Amygdala (tissue), 56 donors: ENCODE results near the gene STIM2.
A peak's percentile ranks its signal among the peaks of the same experiment; 100 is the strongest.
"Not testable (repeated sequence)": the region's sequence is repeated elsewhere in the genome, so short reads cannot be mapped to it uniquely, and the experiment has no call there.

Source experiments
- DNase-seq, 56 donors: peaks; one replicate each; lab custom pipeline; 2025; lab: John Stamatoyannopoulos, UW

Gene STIM2

DNA sequence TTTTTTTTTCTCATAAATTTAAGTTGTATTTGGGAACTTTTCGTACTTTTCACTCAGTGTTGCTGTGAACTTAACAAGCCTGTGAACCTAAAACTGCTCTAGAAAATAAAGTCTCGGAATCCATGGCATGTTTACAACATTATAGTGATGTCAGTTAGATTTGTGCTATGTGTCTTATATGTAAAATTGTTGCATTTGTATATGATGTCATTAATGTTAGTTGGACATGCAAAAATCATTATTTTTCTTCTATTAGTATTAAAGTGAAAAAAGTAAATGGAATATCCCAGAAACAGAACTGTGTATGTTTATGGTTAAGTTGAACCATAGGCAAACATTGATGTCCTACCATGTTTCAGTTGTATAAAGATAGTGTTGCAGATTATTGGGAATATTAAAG is 85.2 kb downstream of the STIM2 start:
- no peak for DNase-seq

GRCh38 chr4:26947318-26947717 is 86.7 kb downstream of the STIM2 start:
- no peak for DNase-seq

GRCh38 chr4:26950446-26950845 is 89.8 kb downstream of the STIM2 start:
- DNase-seq, result no peak

DNA sequence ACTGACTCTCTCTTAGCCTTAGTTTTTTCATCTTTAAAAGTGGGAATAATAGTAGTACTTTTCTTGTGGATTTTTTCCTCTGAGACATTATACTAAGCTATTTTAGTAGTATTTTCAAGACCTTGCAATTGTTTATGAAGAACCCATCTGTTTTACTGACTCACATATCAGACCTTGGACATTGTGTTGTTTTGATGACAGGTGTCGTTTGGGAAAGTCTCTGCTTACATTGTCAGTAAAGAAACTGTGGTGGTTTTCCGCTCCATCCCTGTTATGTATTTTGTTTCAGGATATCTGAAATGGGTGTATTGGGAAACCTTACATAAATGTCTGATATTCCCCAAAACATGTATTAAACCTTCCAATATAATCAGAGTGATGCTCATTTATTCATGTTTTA is 92.2 kb downstream of the STIM2 start:
- DNase-seq, result no peak

DNA sequence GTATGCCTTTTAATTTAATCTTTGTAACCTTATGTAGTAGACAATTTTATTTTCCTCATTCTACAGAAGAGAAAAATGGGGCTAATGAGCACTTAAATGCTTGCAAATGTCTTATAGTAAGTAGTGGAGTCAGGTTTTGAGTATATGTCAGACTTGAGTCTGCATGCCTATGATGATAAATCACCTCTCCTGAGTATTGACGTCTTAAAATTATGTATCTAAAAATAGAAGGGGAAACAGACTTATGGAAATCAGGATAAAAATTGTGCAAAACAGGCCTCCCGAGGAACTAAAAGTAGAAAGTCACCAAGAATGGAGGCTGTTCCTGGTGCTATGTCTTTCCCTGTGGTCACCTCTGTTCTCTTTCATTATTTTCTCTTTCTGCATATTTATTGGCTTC is 92.7 kb downstream of the STIM2 start:
- DNase-seq, result no peak

DNA sequence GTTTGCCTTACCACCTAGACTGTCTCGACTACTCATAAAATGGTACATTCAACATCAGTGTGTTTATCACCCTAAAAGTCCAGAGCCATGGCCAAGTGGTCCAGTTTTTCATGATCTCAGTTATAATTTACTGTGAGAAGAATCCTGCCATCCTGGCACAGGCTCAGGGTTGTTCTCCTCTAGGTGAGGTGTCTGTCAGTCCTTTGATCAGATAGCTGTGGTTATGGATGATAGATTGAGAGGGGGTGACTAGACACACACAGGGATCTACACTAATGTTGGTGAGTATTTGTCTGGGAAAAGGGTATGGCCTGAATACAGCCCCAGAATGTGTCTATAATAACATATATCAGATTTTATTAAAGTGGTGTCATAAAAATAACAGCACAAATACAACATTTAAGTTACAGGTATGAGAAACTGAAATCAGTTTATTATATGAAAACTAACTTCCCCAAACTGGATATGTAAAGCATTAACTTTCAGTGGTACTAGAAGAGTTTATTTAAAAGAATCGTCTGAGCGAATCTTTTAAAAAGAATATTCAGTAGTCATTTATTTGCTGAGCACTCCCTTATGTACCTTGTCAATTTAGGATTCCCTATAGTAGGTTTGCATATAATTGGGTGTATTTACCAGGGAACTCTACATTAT is 93.3 kb downstream of the STIM2 start:
- DNase-seq, result no peak

- DNase-seq, result no peak
These were observed 94.6 kb downstream of the STIM2 start for GRCh38 chr4:26955241-26955640.

DNA sequence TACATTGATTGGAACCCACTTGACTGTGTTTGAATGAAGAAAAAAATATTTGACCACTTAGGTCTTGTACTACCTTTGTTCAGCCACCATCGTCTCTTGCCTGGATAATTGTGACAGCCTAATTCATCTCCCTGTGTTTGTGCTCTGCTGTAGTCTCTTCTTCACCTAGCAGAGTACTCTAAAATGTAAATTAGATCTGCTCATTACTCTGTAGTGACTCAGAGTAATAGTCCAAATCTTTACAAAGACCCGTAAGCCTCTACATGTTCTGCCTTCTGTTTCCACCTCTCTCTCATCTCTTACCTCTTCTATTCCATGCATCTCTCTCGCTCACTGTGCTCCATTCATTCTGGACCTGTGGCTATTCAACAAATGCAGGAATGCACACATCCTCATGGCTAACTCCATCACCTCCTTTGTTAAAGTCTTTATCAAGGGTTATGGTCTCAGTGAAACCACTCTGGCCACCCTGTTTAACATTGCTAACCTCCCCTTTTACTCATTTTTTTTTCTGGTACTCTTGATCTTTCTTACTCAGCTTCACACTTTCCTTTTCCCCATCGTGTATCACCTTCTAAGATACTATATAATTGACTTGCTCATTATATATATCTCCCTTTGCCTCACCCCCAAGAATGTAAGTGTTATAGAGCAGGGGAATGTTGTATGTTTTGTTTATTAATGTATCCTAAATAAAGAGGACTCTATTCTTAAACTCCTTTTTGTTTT is 98.4 kb downstream of the STIM2 start:
- no peak for DNase-seq

GRCh38 chr4:26959654-26960047 is 99.0 kb downstream of the STIM2 start:
- no peak for DNase-seq

- DNase-seq, result no peak
These were observed 102.1 kb downstream of the STIM2 start for GRCh38 chr4:26962720-26963119.

GRCh38 chr4:26964512-26964911 is 103.9 kb downstream of the STIM2 start:
- no peak for DNase-seq

GRCh38 chr4:26964994-26965393 is 104.4 kb downstream of the STIM2 start:
- no peak for DNase-seq

DNA sequence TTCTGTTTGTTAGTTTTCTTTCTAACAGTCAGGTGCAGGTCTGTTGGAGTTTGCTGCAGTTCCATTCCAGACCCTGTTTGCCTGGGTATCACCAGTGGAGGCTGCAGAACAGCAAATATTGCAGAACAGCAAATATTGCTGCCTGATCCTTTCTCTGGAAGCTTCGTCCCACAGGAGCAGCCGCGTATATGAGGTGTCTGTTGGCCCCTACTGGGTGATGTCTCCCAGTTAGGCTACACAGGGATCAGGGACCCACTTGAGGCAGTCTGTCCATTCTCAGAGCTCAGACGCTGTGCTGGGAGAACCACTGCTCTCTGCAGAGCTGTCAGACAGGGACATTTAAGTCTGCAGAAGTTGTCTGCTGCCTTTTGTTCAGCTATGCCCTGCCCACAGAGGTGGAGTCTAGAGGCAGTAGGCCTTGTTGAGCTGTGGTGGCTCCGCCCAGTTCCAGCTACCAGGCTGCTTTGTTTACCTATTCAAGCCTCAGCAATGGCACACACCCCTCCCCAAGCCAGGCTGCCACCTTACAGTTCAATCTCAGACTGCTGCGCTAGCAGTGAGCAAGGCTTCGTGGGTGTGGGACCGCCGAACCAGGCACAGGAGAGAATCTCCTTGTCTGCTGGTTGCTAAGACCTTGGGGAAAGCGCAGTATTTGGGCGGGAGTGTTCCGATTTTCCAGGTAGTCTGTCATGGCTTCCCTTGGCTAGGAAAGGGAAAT is 115.0 kb downstream of the STIM2 start:
- DNase-seq, result not testable (repeated sequence)

DNA sequence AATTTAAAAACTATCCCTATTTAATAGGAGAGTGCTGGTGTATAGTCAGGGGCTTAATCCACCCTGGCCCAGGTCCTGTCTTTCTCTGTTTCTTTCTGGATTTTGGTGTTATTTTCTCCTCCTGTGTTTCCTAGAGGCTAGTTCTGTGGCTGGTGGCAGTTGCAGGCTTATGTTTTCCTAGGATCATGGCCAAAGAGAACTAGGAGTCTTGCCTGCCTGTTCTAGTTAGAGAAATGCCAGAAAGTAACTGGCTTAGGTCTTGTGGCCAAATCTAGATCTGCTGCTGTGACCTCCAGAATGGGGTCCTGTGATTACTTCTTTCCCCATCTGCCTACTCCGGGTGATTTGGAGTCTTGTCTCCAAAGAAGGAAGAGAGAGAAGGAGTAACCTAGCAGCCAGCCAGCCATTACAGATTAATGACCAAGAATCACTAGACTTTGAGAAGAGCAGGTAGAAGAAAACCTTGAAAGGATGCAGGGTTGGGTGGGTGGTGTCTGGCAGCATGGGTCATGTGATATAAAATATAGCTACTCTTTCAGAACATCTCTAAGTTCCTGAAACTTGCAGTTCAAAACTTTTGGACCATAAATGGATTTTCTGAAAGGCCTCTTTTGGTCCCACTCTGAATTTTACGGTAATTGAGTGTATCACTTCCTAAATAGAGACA is 117.9 kb downstream of the STIM2 start:
- DNase-seq, result no peak

DNA sequence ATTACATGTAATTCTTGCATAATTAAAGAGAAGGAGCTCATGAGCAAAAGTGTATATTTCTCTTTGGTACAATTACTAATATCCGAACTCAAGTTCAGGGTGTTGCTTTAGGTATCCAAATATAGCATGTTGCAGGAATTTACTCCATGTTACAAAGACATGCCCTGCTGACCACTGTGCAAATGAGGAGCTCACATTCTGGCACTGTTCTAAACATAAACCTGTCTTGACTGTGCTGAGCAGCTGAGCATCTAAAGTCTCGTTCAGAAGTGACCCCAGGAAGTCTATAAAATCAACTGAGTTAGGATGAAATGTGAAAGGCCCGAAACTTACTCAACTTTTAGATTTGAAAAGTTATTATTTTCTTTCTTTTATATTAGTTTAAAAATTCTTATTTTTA is 124.3 kb downstream of the STIM2 start:
- DNase-seq, result no peak

- DNase-seq, result no peak
These were observed 125.2 kb downstream of the STIM2 start for GRCh38 chr4:26985873-26986272.

GRCh38 chr4:26987191-26987590 is 126.5 kb downstream of the STIM2 start:
- no peak for DNase-seq

DNA sequence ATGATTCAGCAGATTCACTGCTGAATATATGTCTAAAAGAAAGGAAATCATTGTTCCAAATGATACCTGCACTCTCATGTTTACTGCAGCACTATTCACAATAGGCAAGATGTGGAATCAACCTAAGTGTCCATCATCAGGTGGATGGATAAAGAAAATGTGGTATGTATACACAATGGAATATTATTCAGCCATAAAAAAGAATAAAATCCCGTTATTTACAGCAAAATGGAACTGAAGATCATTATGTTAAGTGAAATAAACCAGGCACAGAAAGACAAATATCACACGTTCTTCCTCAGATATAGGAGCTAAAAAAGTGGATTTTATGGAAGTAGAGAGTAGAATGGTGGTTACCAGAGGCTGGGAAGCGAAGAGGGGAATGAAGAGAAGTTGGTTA is 130.4 kb downstream of the STIM2 start:
- DNase-seq, result no peak

DNA sequence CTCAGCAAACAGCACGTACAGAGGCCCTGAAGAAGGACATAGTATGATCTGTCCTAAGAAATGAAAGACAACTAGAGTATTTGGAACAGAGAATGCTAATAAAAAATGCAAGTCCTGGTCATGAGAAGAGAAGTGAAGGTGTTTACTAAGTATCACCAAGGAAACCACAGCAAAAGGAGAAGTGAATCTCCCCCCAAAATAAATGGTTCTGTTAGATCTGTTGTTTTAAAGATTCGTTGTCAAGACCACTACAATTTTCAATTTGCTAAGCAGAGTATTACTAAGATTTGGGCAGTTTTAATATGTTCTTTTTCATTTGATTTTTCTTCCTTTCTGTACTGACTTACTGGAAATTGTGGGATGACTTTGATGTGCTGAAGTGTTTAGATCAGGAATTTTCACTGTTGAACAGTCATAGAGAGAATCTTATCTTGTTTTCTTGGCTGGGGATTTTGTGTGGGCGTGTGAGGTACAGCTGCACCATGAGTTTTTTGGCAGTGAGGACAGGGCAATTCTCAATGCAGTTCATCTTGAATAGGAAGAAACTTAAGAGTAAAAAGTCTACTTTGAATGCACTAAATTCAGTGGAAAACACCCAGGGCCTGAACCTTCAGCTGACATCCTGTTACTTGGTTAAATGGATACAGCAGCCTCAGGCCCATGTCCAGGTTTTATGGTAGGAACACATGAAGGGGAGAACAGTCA is 132.2 kb downstream of the STIM2 start:
- DNase-seq, result peak in 34 of 56 donors; percentile 3 to 50 (median 18)

DNA sequence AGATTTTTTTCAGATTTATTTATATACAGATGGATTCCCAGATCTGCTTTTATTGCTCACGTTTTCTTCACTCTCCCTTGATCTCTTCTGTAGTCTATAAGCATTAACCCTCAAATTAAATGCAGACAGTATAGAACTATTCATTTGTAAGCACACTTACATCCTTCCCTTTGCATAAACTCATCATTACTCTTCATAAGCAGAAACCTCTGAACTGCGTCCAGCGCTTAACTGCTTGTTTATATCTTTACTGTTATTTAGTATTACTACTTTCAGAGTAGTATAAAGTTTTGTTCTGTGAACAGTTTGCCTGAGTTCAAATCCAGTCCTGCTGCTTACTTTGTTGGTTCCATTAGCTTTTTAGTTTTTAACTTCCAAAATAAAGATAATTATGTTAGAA is 132.9 kb downstream of the STIM2 start:
- no peak for DNase-seq

GRCh38 chr4:26993967-26994366 is 133.3 kb downstream of the STIM2 start:
- no peak for DNase-seq
